ENCODE results near the gene PACS2.
"Not testable (repeated sequence)": the region's sequence is repeated elsewhere in the genome, so short reads cannot be mapped to it uniquely, and the experiment has no call there.

The PACS2 gene

DNA sequence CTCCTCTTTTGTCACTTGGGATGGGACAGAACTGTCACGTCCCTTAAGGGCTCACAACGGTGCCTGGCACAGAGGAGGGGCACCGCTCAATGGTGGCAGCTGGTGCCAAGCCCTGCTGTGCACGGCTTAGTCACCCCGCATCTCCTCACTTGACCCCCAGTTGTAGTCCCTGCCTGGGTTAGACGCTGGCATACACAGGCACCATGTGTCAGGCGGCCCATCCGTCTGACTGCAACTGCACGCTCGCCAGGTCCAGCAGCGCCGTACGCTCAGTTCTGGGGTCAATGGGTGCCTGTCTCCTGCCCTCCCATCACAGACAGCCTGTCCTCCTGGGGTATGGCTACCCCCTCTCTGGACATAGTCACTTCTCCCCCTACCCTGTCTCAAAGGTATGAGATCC, 1.6 kb upstream of the PACS2 start:
- Histone ChIP-seq H3K4me3 (no peak overlapping the region), H3K27ac (peak overlapping the region in 13 of 21 experiments; percentile 58 to 98 (median 92))

DNA sequence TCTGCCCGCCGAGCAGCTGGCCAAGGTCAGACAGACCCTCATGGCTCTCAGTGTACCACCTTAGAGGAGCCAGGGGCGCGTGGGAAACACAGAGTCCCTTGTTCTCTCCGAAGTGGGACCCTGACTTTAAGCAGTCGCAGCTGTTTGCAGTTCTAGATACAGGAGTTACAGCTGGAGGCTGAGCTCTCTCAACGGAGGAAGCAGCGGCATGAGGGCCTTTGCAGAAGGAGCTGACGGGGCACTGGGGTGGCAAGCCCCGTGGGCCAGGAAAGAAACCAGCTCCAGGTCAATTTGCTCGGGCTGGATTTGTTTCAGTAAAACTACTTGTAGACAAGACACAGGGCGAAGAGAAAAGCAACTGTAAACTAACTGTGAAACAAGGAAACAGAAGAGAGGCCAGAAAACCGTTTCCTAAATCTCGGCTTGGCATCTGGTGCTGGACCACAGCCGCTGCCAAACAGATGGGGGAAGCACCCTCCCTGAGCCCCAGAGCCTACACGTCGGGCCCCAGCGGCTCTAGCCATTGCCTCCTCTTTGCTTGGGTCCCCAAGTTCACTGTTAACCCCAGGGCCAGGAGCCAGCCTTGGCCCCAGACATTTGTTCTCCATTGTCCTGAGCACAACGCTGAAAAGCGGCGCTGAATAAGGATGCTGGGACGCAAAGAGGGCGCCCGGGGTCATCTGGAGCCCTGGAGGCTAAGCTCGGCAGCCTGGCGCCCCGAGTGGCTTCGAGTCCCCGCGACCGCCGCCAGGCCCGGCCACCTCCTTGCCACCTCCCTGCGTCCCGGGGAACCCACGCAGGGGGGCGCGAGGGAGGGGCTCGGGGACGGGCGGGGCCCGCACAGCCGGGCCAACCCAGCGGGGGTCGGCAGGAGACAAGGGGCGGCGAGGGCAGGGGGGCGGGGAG, 914 bp upstream of the PACS2 start:
- H3K27ac ChIP-seq = peak overlapping the region; percentile 58 to 98 (median 90)

DNA sequence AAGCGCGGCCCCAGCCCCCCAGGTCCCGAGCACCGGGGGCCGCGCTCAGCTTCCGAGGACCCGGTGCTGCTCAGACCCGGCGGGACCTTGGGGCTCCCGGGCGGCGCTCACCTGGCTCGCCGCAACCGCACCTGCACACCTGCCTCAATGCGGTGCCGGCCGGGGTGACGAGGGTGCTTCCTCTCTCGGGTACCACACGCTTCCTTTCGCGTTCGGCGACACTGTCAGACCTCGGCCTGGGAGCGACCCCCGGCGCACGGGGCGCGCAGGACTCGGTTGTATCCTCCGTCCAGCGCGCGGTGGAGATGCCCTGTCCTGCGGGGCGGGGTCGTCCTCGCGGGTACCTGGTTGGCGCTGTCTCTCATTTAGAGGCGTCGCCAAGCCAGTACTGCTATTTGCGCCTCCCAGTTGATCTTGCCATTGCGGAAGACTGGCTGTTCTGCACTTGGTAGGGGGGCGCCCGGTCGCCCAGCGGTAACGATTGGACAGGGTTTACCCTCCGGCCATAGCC, 718 bp downstream of the PACS2 start:
- peak overlapping the region; percentile 37 to 82 (median 70) for H3K4me3 ChIP-seq
- peak overlapping the region in 15 of 21 experiments; percentile 18 to 84 (median 55) for H3K27ac ChIP-seq

More for the DNA sequence above, 914 bp upstream of the PACS2 start:
- peak overlapping the region; percentile 48 to 70 (median 65) for H3K4me3 ChIP-seq

DNA sequence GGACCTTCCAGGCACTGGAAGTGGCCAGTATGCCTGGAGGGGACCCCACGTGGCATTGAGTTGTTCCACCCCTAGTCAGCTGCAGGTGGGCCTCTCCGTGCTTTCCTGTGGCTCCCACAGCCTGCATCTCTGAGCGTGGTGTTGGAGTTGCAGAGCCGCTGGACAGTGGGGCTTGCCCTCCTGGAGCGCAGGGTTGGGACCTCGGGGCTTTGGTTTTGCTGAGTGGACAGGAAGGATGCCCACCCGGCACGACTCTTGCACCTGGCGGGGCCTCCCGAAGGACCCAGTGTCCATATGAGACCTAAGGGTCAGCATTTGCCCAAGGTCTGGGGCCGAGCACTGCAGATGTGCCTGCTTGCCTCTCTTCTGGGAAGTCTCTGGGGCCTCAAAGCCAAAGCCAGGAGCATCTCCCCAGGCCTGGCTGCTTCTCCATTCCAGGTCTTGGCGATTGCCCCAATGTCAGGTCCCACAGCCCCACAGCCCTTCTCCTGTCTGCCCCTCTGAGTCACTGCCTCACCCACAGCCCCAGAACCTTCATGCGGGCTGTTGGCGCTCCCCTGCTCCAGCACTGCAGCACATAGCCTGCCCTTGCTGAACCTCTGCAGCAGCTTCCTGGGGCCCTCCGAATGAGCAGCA, 1.5 kb downstream of the PACS2 start:
- Histone ChIP-seq H3K4me3 (peak overlapping the region; percentile 37 to 82 (median 70)), H3K27ac (peak overlapping the region in 6 of 21 experiments; percentile 55 to 84 (median 66))

DNA sequence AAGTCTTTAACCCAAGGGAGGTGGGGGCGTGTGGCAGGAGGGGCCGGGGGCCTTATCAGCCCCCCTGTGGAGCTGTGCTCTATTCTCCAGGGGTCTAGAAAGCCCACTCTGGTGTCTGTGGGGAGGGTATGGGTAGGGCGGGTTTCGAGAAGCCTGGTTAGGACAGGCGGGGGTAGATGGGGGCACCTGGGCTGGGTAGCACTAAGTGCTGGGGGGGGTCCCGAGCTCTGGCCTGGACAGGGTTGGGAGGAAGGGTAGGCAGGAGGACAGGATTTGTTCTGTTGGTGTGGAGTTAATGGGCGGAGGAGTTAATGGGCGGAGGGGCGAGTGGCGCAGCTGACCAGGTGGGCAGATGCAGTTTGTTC, 2.0 kb downstream of the PACS2 start:
- Histone ChIP-seq H3K4me3 (no peak overlapping the region), H3K27ac (peak overlapping the region in 2 of 21 experiments; percentile 9 to 43)

DNA sequence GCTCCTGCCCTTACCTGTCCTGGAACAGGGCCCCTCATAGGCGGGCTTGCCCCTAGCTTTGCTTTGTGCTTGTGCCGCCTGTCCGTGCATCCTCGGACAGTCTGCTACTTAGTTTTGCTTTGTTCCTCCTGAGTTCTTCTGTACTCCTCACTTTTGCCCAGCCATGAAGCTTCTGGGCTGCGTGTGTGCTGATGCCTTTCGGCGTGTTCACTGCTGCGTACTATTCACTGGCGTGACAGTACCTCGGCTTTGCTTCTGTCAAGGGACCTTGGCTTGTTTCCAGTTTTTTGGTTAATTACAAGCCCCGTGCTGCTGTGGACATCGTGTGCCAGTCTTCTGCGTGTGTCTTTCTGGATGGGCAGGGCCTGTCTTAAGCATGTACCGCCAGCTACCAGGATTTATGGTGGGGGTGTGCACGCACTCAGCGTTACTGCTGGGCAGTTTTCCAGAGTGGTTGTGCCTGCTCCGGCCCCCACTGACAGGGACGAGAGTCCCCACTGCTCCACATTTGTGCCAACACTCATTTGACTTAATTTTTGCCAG, 2.5 kb downstream of the PACS2 start:
- no peak overlapping the region for H3K4me3 ChIP-seq
- H3K27ac ChIP-seq = peak overlapping the region in 5 of 21 experiments; percentile 3 to 55 (median 47)

DNA sequence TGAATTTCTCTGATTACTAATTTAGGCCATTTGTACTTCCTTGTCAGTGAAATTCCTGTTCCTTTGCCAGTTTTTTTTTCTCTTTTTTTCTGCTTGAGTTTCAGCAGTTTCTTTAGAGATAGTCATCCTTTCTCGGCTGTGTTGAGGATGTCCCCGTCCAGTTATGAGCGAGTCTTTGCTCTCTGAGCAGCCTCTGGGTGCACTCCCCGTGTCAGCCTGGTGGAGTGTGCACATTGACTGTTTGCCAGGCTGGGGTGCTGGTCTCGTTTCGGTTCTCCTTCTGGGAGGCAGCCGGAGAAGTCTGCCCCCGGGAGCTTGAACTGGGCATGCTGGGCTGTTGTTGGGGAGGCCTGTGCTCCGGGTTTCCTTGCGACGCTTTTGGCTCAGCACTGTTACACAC, 3.0 kb downstream of the PACS2 start:
- H3K4me3 ChIP-seq = no peak overlapping the region
- H3K27ac ChIP-seq = peak overlapping the region in 7 of 21 experiments; percentile 6 to 55 (median 47)

DNA sequence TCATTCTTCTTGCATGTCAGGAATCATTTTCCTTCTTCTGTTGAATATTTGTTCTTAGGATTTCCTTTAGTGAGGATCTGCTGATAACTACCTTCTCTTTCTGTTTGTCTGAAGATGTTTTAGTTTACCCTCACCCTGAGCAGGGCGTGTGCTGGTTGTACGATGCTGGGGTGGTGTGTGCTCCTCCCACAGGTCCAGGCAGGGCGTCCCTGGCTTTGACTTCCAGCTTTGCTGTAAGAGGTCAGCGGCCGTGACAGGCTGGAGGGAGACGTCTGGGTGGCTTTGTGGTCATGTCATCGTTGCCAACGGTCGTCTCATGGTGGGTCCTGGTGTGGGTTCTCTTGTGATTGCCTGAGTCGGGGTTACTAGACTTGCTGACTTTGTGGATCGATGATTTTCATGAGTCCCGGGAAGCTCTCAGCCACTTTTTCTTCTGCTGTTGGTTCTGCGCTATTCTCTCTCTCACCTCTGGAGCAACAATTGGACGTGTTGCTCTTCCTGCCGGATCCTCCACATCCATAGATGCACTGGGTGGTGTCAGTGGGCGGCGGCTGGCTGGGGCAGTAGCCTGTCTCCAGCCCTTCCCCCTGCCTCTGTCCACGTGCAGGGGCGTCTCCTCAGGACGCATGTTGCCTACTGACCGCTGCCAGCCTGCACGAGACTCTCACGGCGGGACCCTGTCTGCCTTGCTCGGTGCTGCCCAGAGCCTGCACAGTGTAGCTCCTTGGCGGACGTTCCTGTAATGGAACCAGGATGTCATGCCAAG, 8.4 kb downstream of the PACS2 start:
- Histone ChIP-seq H3K27ac (no peak overlapping the region), H3K4me3 (no peak overlapping the region)

DNA sequence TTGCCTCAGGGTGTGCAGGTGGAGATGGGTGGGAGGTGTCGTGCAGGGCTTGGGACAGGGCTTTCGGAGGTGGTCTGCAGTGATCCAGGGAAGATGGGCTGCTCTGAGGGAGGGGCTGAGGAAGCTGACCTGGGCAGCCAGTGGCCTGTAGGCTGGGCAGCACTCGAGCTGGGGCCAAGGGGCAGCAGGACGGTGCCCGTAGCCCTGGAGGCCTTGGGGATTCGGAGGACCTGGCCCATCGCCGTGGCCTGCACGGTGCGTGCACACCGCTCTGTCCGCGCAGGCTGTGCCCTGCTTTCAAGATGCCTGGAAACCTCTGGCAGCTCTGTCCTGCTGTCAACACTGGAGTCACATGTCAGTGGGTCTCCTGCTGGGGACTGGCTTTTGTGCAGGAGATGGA, 9.1 kb downstream of the PACS2 start:
- Histone ChIP-seq H3K27ac (no peak overlapping the region), H3K4me3 (no peak overlapping the region)

DNA sequence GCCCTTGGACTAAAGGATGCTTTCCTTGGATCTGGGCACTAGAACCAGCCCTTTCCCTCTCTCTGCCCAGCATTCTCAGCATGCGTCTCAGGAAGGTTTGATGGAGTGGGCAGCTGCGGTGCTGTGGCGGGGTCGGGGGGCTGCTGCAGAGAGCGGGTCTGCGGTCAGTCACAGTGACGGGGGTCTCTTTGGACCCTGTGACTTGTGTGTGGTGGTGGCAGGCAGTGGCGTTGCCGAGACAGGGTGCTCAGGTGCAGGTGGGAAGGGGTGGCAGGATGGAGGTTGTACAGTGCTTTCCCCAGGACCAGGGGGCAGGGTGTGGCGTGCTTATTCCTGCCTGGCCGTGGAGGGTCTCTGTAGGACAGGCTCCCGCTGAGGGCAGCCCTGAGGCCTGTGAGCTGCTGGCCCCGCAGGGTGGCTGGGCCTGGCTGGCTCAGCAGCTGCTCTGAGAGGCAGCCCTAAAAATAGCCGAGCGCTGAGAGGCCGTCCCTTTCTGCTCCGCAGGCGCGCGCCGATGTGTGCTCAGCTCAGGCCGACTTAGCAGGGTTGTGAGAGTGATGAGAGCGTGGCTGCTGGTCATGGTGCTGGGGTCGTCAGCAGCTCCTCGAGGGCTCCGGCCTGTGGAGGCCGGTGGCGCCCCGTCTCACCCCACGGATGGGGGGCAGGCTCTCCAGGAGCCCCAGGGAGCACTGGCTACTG, 9.7 kb downstream of the PACS2 start:
- H3K27ac ChIP-seq = peak overlapping the region in 1 of 21 experiments; percentile 13
- no peak overlapping the region for H3K4me3 ChIP-seq

DNA sequence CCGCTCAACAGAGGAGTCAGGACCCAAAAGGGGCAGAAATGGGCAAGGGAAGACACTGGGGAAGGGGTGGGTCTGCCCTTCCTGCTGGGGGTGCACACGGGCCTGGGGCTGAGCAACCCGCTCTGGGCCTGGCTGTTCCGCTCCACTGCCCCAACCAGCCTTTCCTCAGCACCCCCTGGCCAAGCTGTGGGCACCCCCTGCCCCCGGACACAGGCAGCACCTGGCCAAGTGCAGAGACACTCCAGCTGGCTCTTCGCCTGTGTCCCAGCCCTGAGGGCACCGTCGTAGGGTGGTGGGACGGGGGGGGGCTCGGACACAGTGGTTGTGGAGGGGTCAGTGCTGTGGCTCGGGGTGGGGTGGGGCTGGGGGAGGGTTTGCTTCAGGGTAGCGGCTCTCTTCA, 10.3 kb downstream of the PACS2 start:
- H3K27ac ChIP-seq = no peak overlapping the region
- no peak overlapping the region for H3K4me3 ChIP-seq

DNA sequence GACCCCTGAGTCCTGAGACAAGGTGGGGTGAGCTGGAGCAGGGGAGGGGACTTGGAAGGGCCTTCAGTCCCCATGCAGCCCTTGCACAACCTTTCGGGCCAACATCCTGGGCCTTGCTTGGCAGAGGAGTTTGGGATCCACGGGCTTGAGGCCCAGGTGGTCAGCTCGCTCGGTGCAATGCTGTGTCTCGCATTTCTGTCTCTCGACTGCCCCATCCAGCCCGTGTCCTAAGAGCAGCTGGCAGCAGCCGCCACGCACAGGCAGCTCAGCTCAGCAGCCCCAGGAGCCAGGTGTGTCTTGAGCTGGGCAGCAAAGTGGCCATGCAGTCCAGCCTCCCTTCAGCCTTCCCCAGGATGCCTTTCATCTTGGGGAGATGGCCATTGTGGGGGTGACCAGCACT, 10.8 kb downstream of the PACS2 start:
- no peak overlapping the region for H3K27ac ChIP-seq

DNA sequence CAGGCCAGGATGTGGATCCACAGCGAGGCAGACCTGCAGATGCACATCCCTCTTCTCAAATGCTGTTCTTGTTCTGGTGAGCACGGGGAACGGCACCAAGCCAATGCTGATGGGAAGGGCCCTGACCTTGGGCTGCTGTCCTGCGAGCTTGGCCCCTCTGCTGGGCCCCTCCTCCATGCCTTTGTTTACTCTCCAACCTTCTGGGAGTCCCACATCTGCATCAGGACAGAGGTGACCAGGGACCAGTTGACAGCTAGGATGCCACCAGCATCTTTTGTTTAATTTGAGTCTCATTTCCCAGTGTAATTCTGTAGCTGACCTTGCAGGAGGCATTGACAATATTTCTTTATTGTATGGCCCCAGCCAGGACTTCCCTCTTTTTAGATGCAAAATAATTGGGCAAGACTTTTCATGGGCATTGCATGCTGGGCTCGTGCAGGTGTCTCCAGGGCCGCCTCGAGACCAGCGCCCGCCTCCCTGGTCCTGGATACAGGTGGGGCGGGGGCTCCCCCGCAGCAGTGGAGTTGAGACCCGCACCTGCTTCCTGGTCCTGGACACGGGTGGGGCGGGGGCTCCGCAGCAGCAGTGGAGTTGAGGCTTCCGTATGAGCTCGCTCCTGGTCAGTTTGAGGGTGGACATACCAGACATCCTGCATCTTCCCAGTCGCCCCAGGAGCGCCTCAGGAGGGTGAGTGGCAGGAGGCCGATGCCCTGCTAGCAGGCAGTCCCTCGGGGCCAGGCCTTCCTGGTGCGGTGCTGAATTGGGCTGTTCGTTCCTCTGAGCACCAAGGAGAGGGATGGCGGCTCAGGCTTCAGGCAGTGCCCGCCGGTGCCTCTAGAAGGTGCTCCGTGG, 11.4 kb downstream of the PACS2 start:
- H3K4me3 ChIP-seq = no peak overlapping the region
- H3K27ac ChIP-seq = no peak overlapping the region

More for the DNA sequence above, 10.8 kb downstream of the PACS2 start:
- H3K4me3 ChIP-seq = no peak overlapping the region

DNA sequence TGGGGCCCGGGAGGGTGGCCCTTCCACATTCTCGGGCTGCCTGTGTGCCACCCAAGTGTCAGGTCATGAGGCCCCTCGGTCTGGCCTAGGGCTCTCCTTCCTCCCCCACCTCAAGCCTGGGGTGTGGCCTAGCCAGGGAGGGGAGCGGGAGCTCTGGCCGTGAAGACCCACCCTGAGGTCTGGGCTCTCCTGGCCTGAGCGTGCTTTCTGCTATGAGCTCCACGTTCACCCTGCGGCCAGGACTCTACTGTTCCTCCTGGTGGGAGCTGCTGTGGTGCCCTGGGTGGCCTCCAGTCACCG, 12.0 kb downstream of the PACS2 start:
- no peak overlapping the region for H3K27ac ChIP-seq
- H3K4me3 ChIP-seq = no peak overlapping the region

DNA sequence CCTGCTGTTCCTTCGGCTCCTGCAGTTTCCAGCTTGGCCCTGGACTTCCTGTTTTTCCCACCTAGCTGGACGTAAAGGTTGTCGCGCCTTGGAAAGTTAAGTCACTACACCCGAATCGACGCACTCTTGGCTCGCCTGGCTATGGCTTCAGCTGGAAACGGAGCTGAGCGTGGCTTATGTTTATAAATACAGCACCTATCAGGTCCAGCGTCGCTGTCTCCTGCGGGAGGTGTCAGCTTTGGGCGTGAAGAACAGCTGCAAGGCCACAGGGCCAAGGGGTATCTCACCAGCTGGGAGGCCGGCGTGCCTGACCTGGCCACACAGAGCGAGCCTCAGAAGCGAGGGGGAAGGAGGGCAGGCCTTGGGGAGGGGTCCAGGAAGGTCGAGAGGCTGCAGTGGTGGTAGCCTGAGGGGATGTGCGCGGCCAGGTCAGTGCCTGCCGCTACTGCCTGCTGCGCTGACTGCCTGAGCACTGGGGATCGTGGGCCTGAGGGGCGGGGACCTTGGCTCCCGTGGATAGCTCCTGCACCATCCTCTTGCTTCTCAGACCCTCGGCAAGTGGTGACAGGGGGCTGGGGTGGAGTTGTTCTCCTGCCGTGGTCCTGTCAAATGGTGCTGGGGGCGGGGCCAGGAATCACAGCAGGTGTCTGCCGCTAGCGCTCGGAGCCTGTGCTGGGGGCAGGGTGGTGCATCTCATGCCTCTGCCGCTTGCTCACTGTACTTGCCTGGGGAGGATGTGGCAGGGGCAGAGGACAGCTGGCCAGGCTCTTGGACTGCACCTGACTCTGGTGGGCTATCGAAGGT, 12.5 kb downstream of the PACS2 start:
- Histone ChIP-seq H3K27ac (no peak overlapping the region), H3K4me3 (no peak overlapping the region)

DNA sequence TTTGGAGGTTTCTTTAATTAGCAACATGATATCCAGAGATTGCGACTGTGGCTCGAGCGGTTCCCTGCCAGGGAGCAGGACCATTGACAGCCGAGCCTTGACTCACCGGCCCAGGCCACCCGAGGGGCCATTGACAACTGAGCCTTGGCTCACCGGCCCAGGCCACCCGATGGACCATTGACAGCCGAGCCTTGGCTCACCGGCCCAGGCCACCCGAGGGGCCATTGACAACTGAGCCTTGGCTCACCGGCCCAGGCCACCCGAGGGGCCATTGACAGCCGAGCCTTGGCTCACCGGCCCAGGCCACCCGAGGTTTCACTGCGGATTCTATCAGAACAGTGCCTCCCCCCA, 13.1 kb downstream of the PACS2 start:
- peak overlapping the region in 1 of 21 experiments; percentile 18 for H3K27ac ChIP-seq
- H3K4me3 ChIP-seq = not testable (repeated sequence)

DNA sequence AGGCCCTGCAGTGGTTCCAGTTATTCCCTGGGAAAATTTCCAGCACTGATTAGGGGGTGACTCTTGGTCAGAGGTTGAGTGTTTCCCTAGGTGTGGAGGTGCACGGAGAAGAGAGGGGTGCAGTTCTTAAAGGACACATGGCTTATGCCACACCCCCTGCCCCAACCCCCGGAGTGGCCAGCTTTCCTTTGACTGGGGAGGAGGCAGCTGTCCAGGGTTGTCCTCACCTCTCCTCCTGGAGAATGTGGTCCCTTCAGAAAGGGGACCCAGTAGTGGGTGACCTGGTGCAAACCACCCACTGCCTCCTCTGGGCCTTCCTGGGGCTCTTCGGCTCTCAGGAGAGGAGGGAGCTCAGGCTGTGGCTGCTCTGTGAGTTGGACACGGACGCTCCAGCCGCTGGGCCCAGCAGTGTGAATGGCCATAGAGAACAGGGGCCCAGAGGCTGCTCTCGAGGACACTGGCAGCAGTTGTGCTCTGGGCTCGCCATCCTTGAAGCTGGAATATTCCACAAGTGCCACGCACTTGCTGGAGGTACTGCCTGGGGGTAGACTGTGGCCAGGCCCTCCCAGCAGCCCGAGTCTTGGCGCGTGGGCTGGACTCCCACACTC, 13.6 kb downstream of the PACS2 start:
- H3K27ac ChIP-seq = peak overlapping the region in 2 of 21 experiments; percentile 18 to 21

More for the DNA sequence above, 13.6 kb downstream of the PACS2 start:
- H3K4me3 ChIP-seq = no peak overlapping the region
